Measurements from ENCODE around the gene MLH3. TPM values are rescaled to one million over a fixed set of nuclear protein-coding genes. Genes with fewer than 3 reads are reported as not detected.

MLH3 gene
- total RNA-seq, 1 donor from 2014 or later = 19.1 TPM

- intact Hi-C loops (cut with micrococcal nuclease) = no loop called here
- DNase-seq (no peak), ATAC-seq (no peak)
Measured at GRCh38 chr14:75042035-75042434, 9.2 kb downstream of the MLH3 start.

GRCh38 chr14:75041613-75042012 lies 9.7 kb downstream of the MLH3 start:
- intact Hi-C loops (cut with micrococcal nuclease) = no loop called here
- ATAC-seq (no peak), DNase-seq (no peak)

GRCh38 chr14:75040959-75041358 lies 10.3 kb downstream of the MLH3 start:
- no peak for DNase-seq
- intact Hi-C loops (cut with micrococcal nuclease) = no loop called here
- ATAC-seq = no peak

- intact Hi-C loops (cut with micrococcal nuclease) = no loop called here
- DNase-seq (no peak), ATAC-seq (no peak)
Measured at GRCh38 chr14:75040507-75040906, 10.8 kb downstream of the MLH3 start.

- no peak for ATAC-seq
- DNase-seq = no peak
- intact Hi-C loops (cut with micrococcal nuclease) = no loop called here
Measured at GRCh38 chr14:75032939-75033338, 18.3 kb downstream of the MLH3 start.

- DNase-seq = no peak
- intact Hi-C loops (cut with micrococcal nuclease) = no loop called here
- no peak for ATAC-seq
Measured at GRCh38 chr14:75030147-75030546, 21.1 kb downstream of the MLH3 start.

GRCh38 chr14:75025876-75026275 lies 25.4 kb downstream of the MLH3 start:
- ATAC-seq (no peak), DNase-seq (no peak)
- intact Hi-C loops (cut with micrococcal nuclease) = no loop called here

GRCh38 chr14:75025082-75025481 lies 26.2 kb downstream of the MLH3 start:
- intact Hi-C loops (cut with micrococcal nuclease) = no loop called here
- ATAC-seq (no peak), DNase-seq (no peak)

GRCh38 chr14:75023108-75023507 lies 28.2 kb downstream of the MLH3 start:
- intact Hi-C loops (cut with micrococcal nuclease) = no loop called here
- no peak for DNase-seq
- ATAC-seq = no peak

- ATAC-seq = peak; percentile 98
- intact Hi-C loops (cut with micrococcal nuclease) = no loop called here
- peak; percentile 75 for DNase-seq
Measured at GRCh38 chr14:75022655-75023054, 28.6 kb downstream of the MLH3 start.

- intact Hi-C loops (cut with micrococcal nuclease) = loop anchor here (10.0 kb wide), 1 partner anchor 74 kb away; no protein-coding TSS in a partner anchor
- DNase-seq = no peak
- ATAC-seq = no peak
Measured at GRCh38 chr14:75018694-75019093, 32.6 kb downstream of the MLH3 start.

GRCh38 chr14:75016815-75017214 lies 34.5 kb downstream of the MLH3 start:
- ATAC-seq (no peak), DNase-seq (no peak)
- intact Hi-C loops (cut with micrococcal nuclease) = loop anchor here (10.0 kb wide), 1 partner anchor 72 kb away; no protein-coding TSS in a partner anchor

- ATAC-seq (no peak), DNase-seq (no peak)
- intact Hi-C loops (cut with micrococcal nuclease) = loop anchor here (10.0 kb wide), 1 partner anchor 71 kb away; no protein-coding TSS in a partner anchor
Measured at GRCh38 chr14:75015496-75015895, 35.8 kb downstream of the MLH3 start.

- ATAC-seq (peak; percentile 79), DNase-seq (peak; percentile 54)
- intact Hi-C loops (cut with micrococcal nuclease) = loop anchor here (10.0 kb wide), 1 partner anchor 68 kb away; no protein-coding TSS in a partner anchor
Measured at GRCh38 chr14:75013290-75013689, 38.0 kb downstream of the MLH3 start.

- intact Hi-C loops (cut with micrococcal nuclease) = loop anchor here (10.0 kb wide), 1 partner anchor 67 kb away; no protein-coding TSS in a partner anchor
Measured at GRCh38 chr14:75011356-75011994, 39.8 kb downstream of the MLH3 start.

GRCh38 chr14:75010472-75011093 lies 40.7 kb downstream of the MLH3 start:
- DNase-seq (no peak), ATAC-seq (no peak)
- intact Hi-C loops (cut with micrococcal nuclease) = loop anchor here (10.0 kb wide), 1 partner anchor 66 kb away; no protein-coding TSS in a partner anchor

More at GRCh38 chr14:75011356-75011994, 39.8 kb downstream of the MLH3 start:
- ATAC-seq = peak; percentile 66
- DNase-seq = no peak

GRCh38 chr14:75009176-75009575 lies 42.1 kb downstream of the MLH3 start:
- ATAC-seq = no peak
- intact Hi-C loops (cut with micrococcal nuclease) = no loop called here
- DNase-seq = no peak

- ATAC-seq (no peak), DNase-seq (no peak)
- intact Hi-C loops (cut with micrococcal nuclease) = no loop called here
Measured at GRCh38 chr14:75005357-75005756, 45.9 kb downstream of the MLH3 start.

- no peak for DNase-seq
- ATAC-seq = no peak
- intact Hi-C loops (cut with micrococcal nuclease) = no loop called here
Measured at GRCh38 chr14:75003250-75004027, 47.8 kb downstream of the MLH3 start.

All from left ventricle myocardium superior (tissue), 1 donor.